ENCODE results near the gene CDC6. TPM values are rescaled to one million over a fixed set of nuclear protein-coding genes. Genes with fewer than 3 reads are reported as not detected.
A peak's percentile ranks its signal among the peaks of the same experiment; 100 is the strongest.

The CDC6 gene
- total RNA-seq, 2 donors from 2014 or later = 0.66 to 0.78 TPM

DNA sequence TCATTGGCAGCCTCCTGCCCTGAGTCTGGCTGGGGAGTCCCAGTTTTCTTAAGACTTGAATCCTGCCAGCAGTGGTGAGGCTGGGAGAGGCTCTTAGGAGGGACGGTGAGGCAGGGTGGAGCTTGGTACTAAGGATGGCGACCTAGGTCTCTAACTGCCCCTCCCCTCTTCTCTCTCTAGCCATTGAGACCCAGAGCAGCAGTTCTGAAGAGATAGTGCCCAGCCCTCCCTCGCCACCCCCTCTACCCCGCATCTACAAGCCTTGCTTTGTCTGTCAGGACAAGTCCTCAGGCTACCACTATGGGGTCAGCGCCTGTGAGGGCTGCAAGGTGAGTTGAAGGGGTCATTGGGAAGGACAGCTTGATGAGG lies 60.4 kb downstream of the CDC6 start:
- TF ChIP-seq CTCF (IDR thresholded peaks at IDR 0.05) (no peak), POLR2A (IDR thresholded peaks at IDR 0.05) (no peak)
- ATAC-seq = no peak
- Histone ChIP-seq H3K27ac (peak overlapping the region in 2 of 4 donors; percentile 22 to 51), H3K36me3 (replicated peaks in 1 of 2; ENCODE audit: insufficient read depth in 1 of 2, low read depth in 2 of 2) (peaks cover 0 to 10% of the 10 kb centered on the region in 2 donors), H3K27me3 (no peaks in the 10 kb centered on the region), H3K9me3 (no peaks in the 10 kb centered on the region), H3K4me3 (no peak overlapping the region), H3K4me1 (peaks cover 61% of the 10 kb centered on the region)
- 75 to 82% methylated on average over 4 to 5 of the region's 5 CpGs for WGBS, 2 donors
- intact Hi-C loops (cut with DNase I) = no loop called here
- DNase-seq = no peak

- peaks cover 0 to 10% of the 10 kb centered on the region in 2 donors for H3K36me3 ChIP-seq (replicated peaks in 1 of 2; ENCODE audit: insufficient read depth in 1 of 2, low read depth in 2 of 2)
- intact Hi-C loops (cut with DNase I) = no loop called here
- WGBS, 2 donors = 43 to 59% methylated on average over 10 to 17 of the region's 17 CpGs
- no peaks in the 10 kb centered on the region for H3K27me3 ChIP-seq
- DNase-seq = peak; percentile 72 to 86 (median 84)
- no peaks in the 10 kb centered on the region for H3K9me3 ChIP-seq
- no peak overlapping the region for H3K4me3 ChIP-seq
- peak; percentile 58 for ATAC-seq
- peaks cover 54% of the 10 kb centered on the region for H3K4me1 ChIP-seq
- peak overlapping the region in 3 of 4 donors; percentile 5 to 51 (median 22) for H3K27ac ChIP-seq
- TF ChIP-seq CTCF (IDR thresholded peaks at IDR 0.05) = peak in 1 of 7 experiments; percentile 13
- no peak for TF ChIP-seq POLR2A (IDR thresholded peaks at IDR 0.05)
Measured at GRCh38 chr17:40348562-40349476, 61.1 kb downstream of the CDC6 start.

- intact Hi-C loops (cut with DNase I) = no loop called here
- TF ChIP-seq CTCF (IDR thresholded peaks at IDR 0.05) (no peak), POLR2A (IDR thresholded peaks at IDR 0.05) (peak in 1 of 3 donors; percentile 10)
- no peaks in the 10 kb centered on the region for H3K27me3 ChIP-seq
- peaks cover 48% of the 10 kb centered on the region for H3K4me1 ChIP-seq
- 65 to 86% methylated on average over 10 of the region's 10 CpGs for WGBS, 2 donors
- no peak for DNase-seq
- peaks cover 0 to 10% of the 10 kb centered on the region in 2 donors for H3K36me3 ChIP-seq (replicated peaks in 1 of 2; ENCODE audit: insufficient read depth in 1 of 2, low read depth in 2 of 2)
- ATAC-seq = no peak
- no peaks in the 10 kb centered on the region for H3K9me3 ChIP-seq
- H3K27ac ChIP-seq = peak overlapping the region in 2 of 4 donors; percentile 22 to 51
- H3K4me3 ChIP-seq = no peak overlapping the region
Measured at GRCh38 chr17:40349477-40349894, 61.8 kb downstream of the CDC6 start.

- ATAC-seq = no peak
- no peak for DNase-seq
- no peak for TF ChIP-seq CTCF (IDR thresholded peaks at IDR 0.05)
- TF ChIP-seq POLR2A (IDR thresholded peaks at IDR 0.05) = no peak
- no peak overlapping the region for H3K4me3 ChIP-seq
- H3K36me3 ChIP-seq (replicated peaks in 1 of 2; ENCODE audit: insufficient read depth in 1 of 2, low read depth in 2 of 2) = peaks cover 0 to 10% of the 10 kb centered on the region in 2 donors
- 70 to 73% methylated on average over 19 of the region's 19 CpGs for WGBS, 2 donors
- peak overlapping the region in 1 of 4 donors; percentile 51 for H3K27ac ChIP-seq
- H3K27me3 ChIP-seq = no peaks in the 10 kb centered on the region
- H3K9me3 ChIP-seq = no peaks in the 10 kb centered on the region
- intact Hi-C loops (cut with DNase I) = loop anchor here (2.0 to 10.0 kb wide), 2 partner anchors 43 to 145 kb away; no protein-coding TSS in a partner anchor
- H3K4me1 ChIP-seq = peaks cover 45% of the 10 kb centered on the region
Measured at GRCh38 chr17:40349895-40350688, 62.4 kb downstream of the CDC6 start.
